GM19035 (cell line): ENCODE data around the gene TLCD4.

Experiments used
- ATAC-seq: cut with Tn5 transposase; IDR thresholded peaks from one replicate; pipeline ENCODE4 v1.9.1; 2021; ENCODE audit not compliant: unreplicated experiment

The TLCD4 gene

GRCh38 chr1:95094923-95095322, 22.2 kb upstream of the TLCD4 start:
- no peak for ATAC-seq

GRCh38 chr1:95095833-95096217, 21.3 kb upstream of the TLCD4 start:
- peak; percentile 96 for ATAC-seq

- ATAC-seq = peak; percentile 32
These were observed 20.8 kb upstream of the TLCD4 start for GRCh38 chr1:95096218-95096841.

- no peak for ATAC-seq
These were observed 19.7 kb upstream of the TLCD4 start for GRCh38 chr1:95097426-95097825.

- ATAC-seq = no peak
These were observed 19.0 kb upstream of the TLCD4 start for GRCh38 chr1:95098196-95098595.

GRCh38 chr1:95108792-95109191, 8.4 kb upstream of the TLCD4 start:
- no peak for ATAC-seq

GRCh38 chr1:95111014-95111413, 6.1 kb upstream of the TLCD4 start:
- ATAC-seq = no peak

GRCh38 chr1:95113684-95114083, 3.5 kb upstream of the TLCD4 start:
- no peak for ATAC-seq

- ATAC-seq = no peak
These were observed 1.4 kb upstream of the TLCD4 start for GRCh38 chr1:95115708-95116137.

- peak; percentile 66 for ATAC-seq
These were observed 462 bp upstream of the TLCD4 start for GRCh38 chr1:95116580-95117206.

- no peak for ATAC-seq
These were observed 928 bp downstream of the TLCD4 start for GRCh38 chr1:95118067-95118499.

GRCh38 chr1:95118710-95119109, 1.6 kb downstream of the TLCD4 start:
- ATAC-seq = no peak

- no peak for ATAC-seq
These were observed 2.1 kb downstream of the TLCD4 start for GRCh38 chr1:95119273-95119672.

GRCh38 chr1:95122151-95122697, 5.1 kb downstream of the TLCD4 start:
- no peak for ATAC-seq

GRCh38 chr1:95124342-95124741, 7.2 kb downstream of the TLCD4 start:
- no peak for ATAC-seq

- no peak for ATAC-seq
These were observed 9.2 kb downstream of the TLCD4 start for GRCh38 chr1:95126366-95126765.

GRCh38 chr1:95126846-95127245, 9.7 kb downstream of the TLCD4 start:
- ATAC-seq = no peak

- ATAC-seq = no peak
These were observed 10.2 kb downstream of the TLCD4 start for GRCh38 chr1:95127380-95127779.

GRCh38 chr1:95132762-95133161, 15.6 kb downstream of the TLCD4 start:
- ATAC-seq = no peak

- ATAC-seq = no peak
These were observed 16.5 kb downstream of the TLCD4 start for GRCh38 chr1:95133687-95134086.

GRCh38 chr1:95138223-95138622, 21.1 kb downstream of the TLCD4 start:
- no peak for ATAC-seq

GRCh38 chr1:95139039-95139438, 21.9 kb downstream of the TLCD4 start:
- ATAC-seq = no peak

GRCh38 chr1:95140791-95141190, 23.6 kb downstream of the TLCD4 start:
- no peak for ATAC-seq
